Glutamatergic neuron (in vitro differentiated cells): Measurements from ENCODE around the gene DBET. TPM values are rescaled to one million over a fixed set of nuclear protein-coding genes. Genes with fewer than 3 reads are reported as not detected.
"Not testable (repeated sequence)": the region's sequence is repeated elsewhere in the genome, so short reads cannot be mapped to it uniquely, and the experiment has no call there.

Experiments
- DNase-seq: peaks from one replicate; pipeline ENCODE4 v3.0.0; 2022
- H3K27ac Mint-ChIP-seq: one replicate; pipeline ENCODE4 v1.8.0; 2020; ENCODE audit warnings: mild to moderate bottlenecking, mixed read lengths, inconsistent platforms; ENCODE audit not compliant: unreplicated experiment
- H3K27me3 Mint-ChIP-seq: one replicate; pipeline ENCODE4 v1.8.0; 2020; ENCODE audit warnings: mild to moderate bottlenecking, moderate library complexity, mixed read lengths, inconsistent platforms; ENCODE audit not compliant: unreplicated experiment
- H3K36me3 Mint-ChIP-seq: one replicate; pipeline ENCODE4 v1.8.0; 2020; ENCODE audit warnings: mild to moderate bottlenecking, mixed read lengths, inconsistent platforms; ENCODE audit not compliant: unreplicated experiment
- H3K4me1 Mint-ChIP-seq: one replicate; pipeline ENCODE4 v1.8.0; 2020; ENCODE audit warnings: mild to moderate bottlenecking, low read depth, mixed read lengths, inconsistent platforms; ENCODE audit not compliant: unreplicated experiment
- H3K4me3 Mint-ChIP-seq: one replicate; pipeline ENCODE4 v1.8.0; 2020; ENCODE audit warnings: mild to moderate bottlenecking, mixed read lengths, inconsistent platforms; ENCODE audit not compliant: unreplicated experiment
- H3K9me3 Mint-ChIP-seq: one replicate; pipeline ENCODE4 v1.8.0; 2020; ENCODE audit warnings: mild to moderate bottlenecking, moderate library complexity, mixed read lengths, inconsistent platforms; ENCODE audit not compliant: unreplicated experiment
- total RNA-seq: library from RNA; stranded (reverse); fragmentation: NEBNext Ultra II Directional; extraction: Animal tissue kit (Norgen Biotek cat#: 25700); gene quantifications from one replicate; pipeline ENCODE4 v1.2.1, GENCODE V29; 2021; ENCODE audit not compliant: unreplicated experiment

DBET gene
- total RNA-seq, 1 donor from 2014 or later, result 1.4 TPM

- H3K9me3 Mint-ChIP-seq, H3K4me1 Mint-ChIP-seq, H3K4me3 Mint-ChIP-seq, H3K27me3 Mint-ChIP-seq, DNase-seq, H3K36me3 Mint-ChIP-seq, H3K27ac Mint-ChIP-seq: not testable (repeated sequence)
These were observed 5.3 kb upstream of the DBET start for GRCh38 chr4:190058997-190059396.

- not testable (repeated sequence) for H3K4me3 Mint-ChIP-seq, H3K27me3 Mint-ChIP-seq, H3K27ac Mint-ChIP-seq, H3K4me1 Mint-ChIP-seq, H3K9me3 Mint-ChIP-seq, H3K36me3 Mint-ChIP-seq, DNase-seq
These were observed 503 bp downstream of the DBET start for GRCh38 chr4:190064805-190065204.

- not testable (repeated sequence) for H3K4me1 Mint-ChIP-seq, H3K27me3 Mint-ChIP-seq, H3K36me3 Mint-ChIP-seq, H3K27ac Mint-ChIP-seq, H3K4me3 Mint-ChIP-seq, H3K9me3 Mint-ChIP-seq
- DNase-seq, result peak; percentile 26
These were observed 4.0 kb downstream of the DBET start for GRCh38 chr4:190068351-190068750.

- not testable (repeated sequence) for H3K27me3 Mint-ChIP-seq, H3K4me1 Mint-ChIP-seq, H3K27ac Mint-ChIP-seq, H3K9me3 Mint-ChIP-seq, H3K36me3 Mint-ChIP-seq, H3K4me3 Mint-ChIP-seq, DNase-seq
These were observed 28.8 kb downstream of the DBET start for GRCh38 chr4:190093052-190093451.

GRCh38 chr4:190094031-190094430, 29.7 kb downstream of the DBET start:
- H3K27me3 Mint-ChIP-seq, H3K4me1 Mint-ChIP-seq, DNase-seq, H3K36me3 Mint-ChIP-seq, H3K9me3 Mint-ChIP-seq, H3K27ac Mint-ChIP-seq, H3K4me3 Mint-ChIP-seq: not testable (repeated sequence)

GRCh38 chr4:190095335-190095734, 31.0 kb downstream of the DBET start:
- not testable (repeated sequence) for H3K27me3 Mint-ChIP-seq, H3K9me3 Mint-ChIP-seq, DNase-seq, H3K4me3 Mint-ChIP-seq, H3K4me1 Mint-ChIP-seq, H3K27ac Mint-ChIP-seq, H3K36me3 Mint-ChIP-seq

- H3K27ac Mint-ChIP-seq, H3K4me3 Mint-ChIP-seq, DNase-seq, H3K4me1 Mint-ChIP-seq, H3K27me3 Mint-ChIP-seq, H3K9me3 Mint-ChIP-seq, H3K36me3 Mint-ChIP-seq: not testable (repeated sequence)
These were observed 35.3 kb downstream of the DBET start for GRCh38 chr4:190099605-190100004.

- not testable (repeated sequence) for H3K4me1 Mint-ChIP-seq, H3K27me3 Mint-ChIP-seq, H3K9me3 Mint-ChIP-seq, H3K36me3 Mint-ChIP-seq, DNase-seq, H3K27ac Mint-ChIP-seq, H3K4me3 Mint-ChIP-seq
These were observed 37.2 kb downstream of the DBET start for GRCh38 chr4:190101525-190101924.

- not testable (repeated sequence) for H3K4me1 Mint-ChIP-seq, H3K9me3 Mint-ChIP-seq, H3K27me3 Mint-ChIP-seq, H3K4me3 Mint-ChIP-seq, DNase-seq, H3K36me3 Mint-ChIP-seq, H3K27ac Mint-ChIP-seq
These were observed 41.9 kb downstream of the DBET start for GRCh38 chr4:190106191-190106590.

GRCh38 chr4:190106611-190107480, 42.5 kb downstream of the DBET start:
- DNase-seq, H3K4me1 Mint-ChIP-seq, H3K9me3 Mint-ChIP-seq, H3K27me3 Mint-ChIP-seq, H3K36me3 Mint-ChIP-seq, H3K27ac Mint-ChIP-seq, H3K4me3 Mint-ChIP-seq: not testable (repeated sequence)

GRCh38 chr4:190107766-190108485, 43.6 kb downstream of the DBET start:
- not testable (repeated sequence) for DNase-seq, H3K36me3 Mint-ChIP-seq, H3K9me3 Mint-ChIP-seq, H3K4me1 Mint-ChIP-seq, H3K4me3 Mint-ChIP-seq, H3K27me3 Mint-ChIP-seq, H3K27ac Mint-ChIP-seq

GRCh38 chr4:190108756-190109155, 44.5 kb downstream of the DBET start:
- not testable (repeated sequence) for H3K27ac Mint-ChIP-seq, DNase-seq, H3K9me3 Mint-ChIP-seq, H3K36me3 Mint-ChIP-seq, H3K4me3 Mint-ChIP-seq, H3K27me3 Mint-ChIP-seq, H3K4me1 Mint-ChIP-seq
